ENCODE measurements around the gene STK40. TPM values are rescaled to one million over a fixed set of nuclear protein-coding genes. Genes with fewer than 3 reads are reported as not detected.

Gene STK40
- total RNA-seq, 1 experiment from 2014 or later = 26.2 TPM

- Histone ChIP-seq H4K91ac (ENCODE audit: insufficient read length, low read depth, low read length) (no peak overlapping the region), H2BK12ac (ENCODE audit: insufficient read length, low read depth, low read length) (no peak overlapping the region), H3K27me3 (ENCODE audit: insufficient read depth, low read length) (no peaks in the 10 kb centered on the region), H3K23me2 (ENCODE audit: insufficient read length, low read depth, low read length, poor library complexity, severe bottlenecking) (no peaks in the 10 kb centered on the region), H3K23ac (ENCODE audit: insufficient read length, low read depth, low read length) (no peak overlapping the region), H2BK120ac (ENCODE audit: low read depth, low read length, poor library complexity, severe bottlenecking) (no peak overlapping the region), H2BK20ac (ENCODE audit: low read depth, low read length, poor library complexity, severe bottlenecking) (no peak overlapping the region), H3T11ph (ENCODE audit: low read length) (no peak overlapping the region), H3K79me1 (ENCODE audit: insufficient read depth, low read depth, low read length, poor library complexity, severe bottlenecking) (no peaks in the 10 kb centered on the region), H2AK5ac (ENCODE audit: insufficient read length, low read length) (no peak overlapping the region), H3K4me1 (ENCODE audit: insufficient read depth, low read length) (0 out of 2 replicates have a peak, but pooled peaks cover 2% of the 10 kb centered on the region), H2BK15ac (ENCODE audit: low read depth, low read length) (no peak overlapping the region), H4K20me1 (ENCODE audit: control insufficient read depth, insufficient read depth, insufficient read length) (no peaks in the 10 kb centered on the region), H3K79me2 (ENCODE audit: insufficient read depth, low read length) (no peaks in the 10 kb centered on the region), H2BK5ac (ENCODE audit: insufficient read length, low read length) (no peak overlapping the region), H3K9me3 (ENCODE audit: control insufficient read depth, low read depth, low read length) (no peaks in the 10 kb centered on the region), H3K56ac (ENCODE audit: insufficient read length, low read depth, low read length) (no peak overlapping the region), H3K9ac (ENCODE audit: extremely low read depth, insufficient read length, low read length) (no peak overlapping the region), H3K27ac (ENCODE audit: insufficient read length, low read depth, low read length) (no peak overlapping the region), H3K4me2 (ENCODE audit: insufficient read depth, insufficient read length, low read length) (no peak overlapping the region), H3K18ac (ENCODE audit: insufficient read length, low read depth, low read length) (no peak overlapping the region), H3K4ac (ENCODE audit: low read depth, low read length) (no peak overlapping the region), H4K8ac (replicated peaks; ENCODE audit: insufficient read length, low read depth, low read length) (no peak overlapping the region), H3K14ac (ENCODE audit: insufficient read depth, low read length) (no peak overlapping the region), H4K5ac (ENCODE audit: insufficient read length, low read depth, low read length) (no peak overlapping the region), H2AFZ (ENCODE audit: low read length) (no peak overlapping the region)
- Mint-ChIP-seq H3K27ac (peak overlapping the region in 2 of 3 experiments; percentile 61 to 85; a peak in 4 of 7 replicates), H3K4me3 (no peak overlapping the region), H3K27me3 (ENCODE audit: low read depth) (no peaks in the 10 kb centered on the region), H3K9me3 (no peaks in the 10 kb centered on the region), H3K36me3 (ENCODE audit: insufficient read depth in 1 of 3, low read depth in 3 of 3) (peaks cover 22 to 57% (median 37%) of the 10 kb centered on the region in 3 experiments; a peak in 6 of 7 replicates), H3K4me1 (peaks cover 7 to 11% of the 10 kb centered on the region in 2 experiments)
- no peak for TF ChIP-seq CTCF (conservative IDR thresholded peaks at IDR 0.05)
- DNase-seq = no peak
- WGBS (ENCODE audit: extremely low coverage, insufficient read length, low lambda C conversion rate) = no CpG with 5 or more reads among the region's 14 CpGs
These were observed 34.3 kb downstream of the STK40 start for GRCh38 chr1:36351227-36351977.

Measured in H9 (cell line).